Ecto neural progenitor cell (in vitro differentiated cells): ENCODE measurements around the gene PRDM10.
"Not testable (repeated sequence)": the region's sequence is repeated elsewhere in the genome, so short reads cannot be mapped to it uniquely, and the experiment has no call there.

Experiments
- DNase-seq: peaks from one replicate; pipeline ENCODE4 v3.0.0-alpha.2; 2018; ENCODE audit warnings: low spot score

Gene PRDM10, protein sequence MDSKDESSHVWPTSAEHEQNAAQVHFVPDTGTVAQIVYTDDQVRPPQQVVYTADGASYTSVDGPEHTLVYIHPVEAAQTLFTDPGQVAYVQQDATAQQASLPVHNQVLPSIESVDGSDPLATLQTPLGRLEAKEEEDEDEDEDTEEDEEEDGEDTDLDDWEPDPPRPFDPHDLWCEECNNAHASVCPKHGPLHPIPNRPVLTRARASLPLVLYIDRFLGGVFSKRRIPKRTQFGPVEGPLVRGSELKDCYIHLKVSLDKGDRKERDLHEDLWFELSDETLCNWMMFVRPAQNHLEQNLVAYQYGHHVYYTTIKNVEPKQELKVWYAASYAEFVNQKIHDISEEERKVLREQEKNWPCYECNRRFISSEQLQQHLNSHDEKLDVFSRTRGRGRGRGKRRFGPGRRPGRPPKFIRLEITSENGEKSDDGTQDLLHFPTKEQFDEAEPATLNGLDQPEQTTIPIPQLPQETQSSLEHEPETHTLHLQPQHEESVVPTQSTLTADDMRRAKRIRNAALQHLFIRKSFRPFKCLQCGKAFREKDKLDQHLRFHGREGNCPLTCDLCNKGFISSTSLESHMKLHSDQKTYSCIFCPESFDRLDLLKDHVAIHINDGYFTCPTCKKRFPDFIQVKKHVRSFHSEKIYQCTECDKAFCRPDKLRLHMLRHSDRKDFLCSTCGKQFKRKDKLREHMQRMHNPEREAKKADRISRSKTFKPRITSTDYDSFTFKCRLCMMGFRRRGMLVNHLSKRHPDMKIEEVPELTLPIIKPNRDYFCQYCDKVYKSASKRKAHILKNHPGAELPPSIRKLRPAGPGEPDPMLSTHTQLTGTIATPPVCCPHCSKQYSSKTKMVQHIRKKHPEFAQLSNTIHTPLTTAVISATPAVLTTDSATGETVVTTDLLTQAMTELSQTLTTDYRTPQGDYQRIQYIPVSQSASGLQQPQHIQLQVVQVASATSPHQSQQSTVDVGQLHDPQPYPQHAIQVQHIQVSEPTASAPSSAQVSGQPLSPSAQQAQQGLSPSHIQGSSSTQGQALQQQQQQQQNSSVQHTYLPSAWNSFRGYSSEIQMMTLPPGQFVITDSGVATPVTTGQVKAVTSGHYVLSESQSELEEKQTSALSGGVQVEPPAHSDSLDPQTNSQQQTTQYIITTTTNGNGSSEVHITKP

DNA sequence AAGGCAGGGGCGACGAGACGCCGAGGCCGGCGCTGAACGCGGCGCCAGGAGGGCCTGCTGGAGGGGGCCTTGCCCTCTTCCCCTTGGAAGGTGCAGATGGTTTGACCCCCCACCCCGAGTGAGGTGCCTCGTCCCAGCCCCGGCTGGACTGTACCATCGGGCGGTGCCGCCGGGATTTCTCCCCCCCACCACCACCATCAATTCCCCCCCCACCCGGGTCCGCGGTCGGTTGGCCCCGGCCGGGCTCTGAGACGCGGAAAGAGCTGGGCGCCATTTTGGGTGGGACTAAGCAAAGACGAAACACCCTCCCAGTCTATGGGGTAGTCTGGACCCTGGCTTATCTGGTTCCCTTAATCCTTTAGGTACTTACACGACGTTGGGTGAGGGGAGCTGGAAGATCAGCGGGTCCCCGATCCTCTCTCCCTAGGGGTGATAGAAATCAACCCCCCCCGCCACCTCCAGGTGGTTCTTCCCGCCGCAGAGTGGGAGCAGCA, at the start of gene PRDM10:
TSS of gene PRDM10 (minus strand) at position 484 of the 494 bp plus-strand sequence. CDS start 41,871 bp downstream, outside the sequence.
- peak; percentile 95 for DNase-seq

DNA sequence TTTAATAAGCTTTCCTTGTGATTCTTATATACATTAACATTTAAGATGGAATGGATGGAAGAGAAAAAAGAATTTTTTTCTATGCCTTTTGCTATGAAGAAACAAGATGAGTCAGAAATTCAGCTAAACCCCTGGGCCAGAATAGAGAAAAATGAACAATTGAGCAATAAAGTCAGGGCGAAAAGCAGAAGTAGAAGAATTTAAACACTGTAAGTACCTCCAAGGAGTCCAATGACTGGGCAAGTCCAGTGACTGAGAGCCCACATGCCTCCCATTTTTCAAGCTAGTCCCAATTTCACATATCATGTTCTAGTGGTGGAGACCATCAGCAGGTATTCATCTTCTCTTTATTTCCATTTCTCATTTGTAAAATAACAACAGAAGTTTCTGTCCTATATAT, 48.4 kb upstream of the PRDM10 start:
- DNase-seq = no peak

DNA sequence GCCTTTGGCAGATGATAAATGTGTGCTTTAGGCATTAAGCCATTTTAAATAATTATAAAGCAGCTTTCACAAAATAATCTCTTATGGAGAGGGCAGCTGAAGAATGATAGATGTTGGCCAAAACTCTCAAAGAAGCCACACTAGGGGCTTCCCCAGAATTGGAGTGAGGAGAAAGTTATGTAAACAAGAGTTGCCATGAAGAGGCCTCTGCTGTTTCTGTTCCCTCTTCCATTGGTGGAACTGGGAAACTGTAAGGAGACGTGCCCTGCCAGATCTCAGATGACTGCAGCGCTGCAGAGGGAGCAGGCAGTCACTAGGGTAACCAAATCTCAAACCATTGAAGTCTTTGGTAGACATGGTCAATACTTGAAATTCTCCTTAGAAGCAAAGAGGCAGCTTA, 47.6 kb upstream of the PRDM10 start:
- DNase-seq = no peak

DNA sequence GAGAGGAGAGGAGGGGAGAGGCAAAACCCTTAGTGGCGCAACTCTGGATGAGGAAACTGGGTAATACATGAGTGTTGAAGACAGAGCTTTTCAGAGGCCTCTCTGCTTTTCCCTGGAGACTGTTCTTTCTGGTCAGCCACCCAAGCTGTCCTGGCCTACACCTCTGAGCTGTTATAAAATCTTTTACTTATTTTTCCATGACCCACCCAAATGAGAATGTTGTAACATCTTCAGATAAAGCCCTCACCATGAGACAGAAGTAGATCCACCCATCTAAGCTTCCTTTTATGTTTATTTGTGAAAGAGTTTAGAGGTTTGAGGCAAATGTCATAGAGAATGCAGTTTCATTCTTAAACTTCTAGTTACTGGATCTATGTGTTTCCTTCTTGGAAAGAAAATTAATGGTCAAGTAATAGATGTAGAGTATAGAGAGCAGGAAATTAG, 46.7 kb upstream of the PRDM10 start:
- DNase-seq = no peak

DNA sequence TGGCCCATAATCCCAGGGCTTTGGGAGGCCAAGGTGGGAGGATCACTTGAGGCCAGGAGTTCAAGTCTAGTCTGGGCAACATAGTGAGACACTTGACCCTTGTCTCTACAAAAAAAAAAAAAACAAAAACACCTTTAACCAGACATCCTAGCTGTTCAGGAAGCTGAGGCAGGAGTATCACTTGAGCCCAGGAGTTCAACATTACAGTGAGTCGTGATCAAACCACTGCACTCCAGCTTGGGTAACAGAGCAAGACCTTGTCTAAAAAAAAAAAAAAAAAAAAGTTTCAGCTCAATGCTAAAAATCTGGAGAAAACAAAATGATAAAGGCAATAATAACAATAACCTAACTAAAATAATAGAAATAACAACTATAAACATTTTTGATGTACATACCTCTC, 44.5 kb upstream of the PRDM10 start:
- no peak for DNase-seq

DNA sequence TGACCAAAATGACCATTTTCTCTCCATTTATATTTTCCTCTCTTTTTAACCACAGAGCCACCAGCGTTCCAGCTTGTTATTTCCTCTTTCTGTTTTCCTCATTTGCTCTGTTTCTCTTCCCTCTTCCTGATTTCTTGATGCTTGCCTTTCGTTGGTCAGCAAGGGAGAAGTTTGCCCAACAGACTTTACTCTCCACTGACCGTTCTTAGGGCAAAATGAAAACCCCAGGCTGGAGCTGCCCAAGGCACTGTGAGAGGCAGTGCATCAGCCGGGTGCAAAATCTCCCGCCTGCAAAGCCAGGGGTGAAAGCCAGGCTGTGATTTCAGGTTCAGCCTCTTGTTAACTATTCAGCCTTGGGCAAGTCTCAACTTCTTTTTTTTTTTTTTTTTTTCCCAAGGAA, 40.9 kb upstream of the PRDM10 start:
- DNase-seq = no peak

DNA sequence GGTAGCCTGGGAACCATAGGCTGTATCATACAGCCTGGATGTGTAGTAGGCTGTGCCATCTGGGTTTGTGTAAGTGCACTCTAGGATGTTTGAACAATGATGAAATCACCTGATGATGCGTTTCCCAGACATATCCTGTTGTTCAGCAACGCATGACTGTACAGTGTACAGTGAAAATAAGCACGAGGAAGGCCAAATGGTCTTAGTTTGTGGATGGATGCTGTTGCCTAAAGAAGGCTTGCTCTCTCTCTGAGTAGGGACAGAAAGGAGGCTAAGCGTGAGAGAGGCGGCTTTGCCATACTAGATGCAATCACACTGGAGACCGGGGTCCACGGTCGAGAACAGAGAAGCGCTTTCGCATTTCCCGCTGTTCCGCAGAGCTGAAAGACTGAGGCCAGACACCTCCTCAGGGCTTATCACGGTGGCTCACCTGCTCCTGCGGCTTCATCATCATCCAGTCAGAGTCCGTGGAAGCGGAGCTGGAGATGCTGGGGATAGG, 39.5 kb upstream of the PRDM10 start:
- DNase-seq = no peak

DNA sequence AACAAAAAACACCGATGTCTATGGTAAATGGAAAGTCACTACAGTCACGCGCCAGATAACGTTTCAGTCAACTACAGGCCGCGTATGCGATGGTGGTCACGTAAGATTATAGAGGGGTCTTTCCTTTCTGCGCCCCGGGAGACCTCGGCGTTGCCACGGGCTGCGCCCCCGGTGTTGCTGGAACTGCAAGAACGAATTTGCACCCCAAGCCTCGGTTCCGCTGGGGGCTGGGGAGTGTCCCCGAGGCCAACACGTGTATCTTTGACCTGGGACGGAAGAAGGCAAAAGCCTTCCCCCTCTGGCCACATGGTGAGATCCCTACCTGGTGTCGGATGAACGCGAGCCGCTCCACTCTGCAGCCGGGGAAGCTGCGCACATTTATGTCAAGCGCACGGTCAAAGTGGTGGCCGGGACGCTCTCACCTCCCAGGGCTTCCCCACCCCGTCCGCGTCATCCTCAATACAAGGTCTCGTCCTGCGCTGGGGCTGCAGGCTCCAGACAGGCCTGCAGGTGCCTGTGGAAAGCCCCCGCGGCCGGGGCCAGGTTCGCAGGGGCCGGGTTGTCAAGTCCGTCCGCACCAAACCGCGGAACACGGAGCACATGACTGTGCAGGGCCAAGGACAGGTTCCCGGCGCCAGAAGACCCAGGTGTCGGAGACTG, 37.8 kb upstream of the PRDM10 start:
- DNase-seq = no peak

DNA sequence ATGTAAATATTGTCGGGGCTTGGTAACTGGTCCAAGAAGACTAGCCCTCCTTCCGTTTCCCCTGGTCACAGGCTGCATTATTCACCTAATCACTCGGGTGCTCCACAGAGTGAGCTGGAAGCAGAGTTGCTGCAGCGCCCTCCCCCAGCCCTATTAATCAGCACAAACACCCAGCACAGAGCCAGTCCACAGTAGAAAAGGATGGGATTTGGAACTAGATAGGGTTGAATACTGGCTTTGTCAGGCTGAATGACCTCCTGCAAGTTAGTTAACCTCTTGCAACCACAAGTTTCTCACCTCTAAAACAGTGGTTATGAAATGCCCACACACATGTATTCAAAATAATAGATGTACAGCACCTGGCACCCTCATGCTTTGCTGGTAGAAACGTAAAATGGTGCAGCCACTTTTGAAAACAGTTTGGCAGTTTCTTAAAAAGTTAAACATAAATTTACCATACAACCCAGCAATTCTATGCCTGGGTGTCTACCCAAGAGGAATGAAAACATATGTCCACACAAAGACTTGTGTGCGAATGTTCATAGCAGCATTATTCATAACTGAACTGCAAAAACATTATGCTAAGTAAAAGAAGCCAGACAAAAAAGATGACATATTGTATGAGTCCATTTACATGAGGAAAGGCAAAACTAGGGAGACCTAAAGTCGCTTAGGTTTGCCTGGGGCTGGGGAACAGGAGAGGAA, 35.4 kb upstream of the PRDM10 start:
- no peak for DNase-seq

DNA sequence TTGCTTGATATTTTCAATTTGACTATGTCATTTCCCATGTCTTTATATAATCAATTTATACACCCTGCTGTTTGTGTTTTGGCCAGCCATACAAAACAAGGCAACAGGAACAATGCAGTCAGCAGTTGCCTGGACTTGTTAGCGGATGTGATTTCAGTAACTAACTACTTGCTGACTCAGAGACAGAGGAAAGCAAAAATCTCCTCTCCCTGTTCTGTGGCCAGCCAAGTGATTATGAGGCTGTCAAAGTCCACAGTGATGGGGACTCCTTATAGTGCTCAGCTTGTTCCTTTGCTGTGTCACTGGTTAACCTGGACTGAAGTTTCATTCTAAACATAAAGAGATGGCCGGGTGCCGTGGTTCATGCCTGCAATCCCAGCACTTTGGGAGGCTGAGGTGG, 34.4 kb upstream of the PRDM10 start:
- DNase-seq = no peak

DNA sequence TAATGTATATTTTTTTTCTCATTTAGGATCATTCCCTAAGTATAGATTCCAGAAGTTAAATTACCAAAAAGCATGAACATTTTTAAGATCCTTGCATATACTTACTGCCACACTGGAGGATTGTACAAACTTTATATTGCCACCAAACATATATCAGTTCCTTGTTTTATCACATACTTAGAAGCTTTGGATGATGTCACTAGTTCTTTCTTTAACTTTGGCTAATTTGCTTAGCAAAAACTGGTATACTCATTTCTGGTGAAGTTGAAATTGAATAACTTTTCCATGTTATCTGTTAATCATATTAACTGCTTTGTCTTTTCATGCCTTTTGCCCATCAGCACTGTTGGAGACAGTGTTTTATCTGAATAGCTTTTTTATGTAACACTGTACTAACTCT, 31.6 kb upstream of the PRDM10 start:
- no peak for DNase-seq

DNA sequence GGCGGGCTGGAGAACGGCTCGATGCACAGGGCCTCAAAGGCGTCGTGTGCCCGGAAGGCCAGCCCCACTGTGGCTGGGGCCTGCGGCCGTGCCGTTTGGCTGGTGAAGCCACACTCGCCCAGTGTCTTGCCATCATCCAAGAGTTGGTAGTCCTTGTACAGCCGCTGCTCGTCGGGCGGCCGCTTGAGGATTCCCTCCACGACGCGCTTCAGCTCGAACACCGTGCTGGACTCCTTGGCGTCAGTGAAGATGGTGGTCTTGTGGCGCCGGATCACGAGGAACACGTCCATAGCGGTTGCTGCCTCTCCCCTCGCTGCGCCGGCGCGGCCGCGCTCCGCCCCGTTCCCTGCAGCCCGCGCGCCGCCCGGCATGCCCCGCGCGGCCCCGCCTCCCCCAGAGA, 30.3 kb upstream of the PRDM10 start:
- no peak for DNase-seq

DNA sequence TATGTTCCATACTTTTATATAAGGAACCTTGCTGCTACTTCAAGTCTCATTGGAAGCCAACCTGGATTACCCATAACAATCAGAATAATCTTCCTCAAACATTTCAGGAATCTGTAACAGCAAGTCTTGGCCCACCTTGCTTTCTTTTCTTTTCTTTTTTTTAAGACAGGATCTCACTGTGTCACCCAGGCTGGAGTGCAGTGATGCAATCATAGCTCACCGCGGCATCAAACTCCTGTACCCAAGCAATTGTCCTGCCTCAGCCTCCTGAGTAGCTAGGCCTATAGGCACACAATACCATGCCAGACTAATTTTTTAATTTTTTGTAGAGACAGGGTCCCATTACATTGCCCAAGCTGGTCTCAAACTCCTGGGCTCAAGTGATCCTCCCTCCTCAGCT, 29.3 kb upstream of the PRDM10 start:
- DNase-seq = no peak

DNA sequence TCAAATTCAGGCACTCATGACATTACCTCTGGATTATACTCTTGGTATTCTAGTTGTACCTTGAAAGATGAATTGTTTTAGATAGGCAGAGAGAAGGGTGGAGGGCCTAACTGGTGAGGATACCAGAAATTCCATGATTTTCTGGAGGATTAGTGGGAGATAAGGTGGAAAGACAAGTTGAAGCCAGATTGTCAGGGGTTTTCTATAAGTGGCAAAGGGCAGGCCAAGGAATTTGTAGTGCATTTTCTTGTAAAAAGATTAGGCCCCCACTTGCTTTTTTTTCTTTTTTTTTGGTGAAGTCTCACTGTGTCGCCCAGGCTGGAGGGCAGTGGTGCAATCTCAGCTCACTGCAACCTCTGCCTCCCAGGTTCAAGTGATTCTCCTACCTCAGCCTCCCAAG, 28.4 kb upstream of the PRDM10 start:
- DNase-seq = no peak

DNA sequence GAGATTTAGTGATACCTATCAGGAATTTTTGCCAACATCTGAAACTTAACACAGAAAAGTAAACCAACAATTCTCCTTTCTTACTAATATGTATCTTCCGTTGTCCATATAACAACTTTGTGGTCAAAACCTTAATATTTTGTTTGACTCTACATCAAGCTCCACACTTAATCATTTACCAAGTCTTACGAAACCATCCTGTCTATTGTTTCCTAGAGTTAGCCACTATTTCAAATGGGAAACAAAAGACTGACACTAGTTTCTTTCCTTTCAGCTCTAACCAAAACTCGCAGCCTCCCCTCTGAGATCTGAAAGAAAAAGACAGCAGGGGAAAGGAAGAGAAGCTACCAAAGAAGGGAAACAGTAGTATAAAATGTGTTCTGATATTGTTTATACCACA, 26.5 kb upstream of the PRDM10 start:
- DNase-seq = no peak

DNA sequence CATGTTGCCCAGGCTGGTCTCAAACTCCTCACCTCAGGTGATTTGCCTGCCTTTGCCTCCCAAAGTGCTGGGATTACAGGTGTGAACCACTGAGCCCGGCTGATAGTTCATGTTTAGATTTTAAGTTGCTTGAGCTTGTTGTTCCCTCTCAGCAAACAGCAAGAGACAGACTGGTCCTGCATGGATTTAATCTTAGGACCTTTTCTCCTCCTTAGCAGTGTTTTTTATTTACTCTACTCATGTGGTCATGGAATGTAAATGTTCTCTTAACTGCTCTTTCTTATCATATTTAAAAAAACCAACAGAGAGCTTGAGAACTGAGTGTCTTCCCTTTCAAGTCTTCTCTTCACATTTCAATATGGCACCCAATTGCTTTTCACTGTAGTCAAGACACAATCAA, 22.7 kb upstream of the PRDM10 start:
- no peak for DNase-seq

DNA sequence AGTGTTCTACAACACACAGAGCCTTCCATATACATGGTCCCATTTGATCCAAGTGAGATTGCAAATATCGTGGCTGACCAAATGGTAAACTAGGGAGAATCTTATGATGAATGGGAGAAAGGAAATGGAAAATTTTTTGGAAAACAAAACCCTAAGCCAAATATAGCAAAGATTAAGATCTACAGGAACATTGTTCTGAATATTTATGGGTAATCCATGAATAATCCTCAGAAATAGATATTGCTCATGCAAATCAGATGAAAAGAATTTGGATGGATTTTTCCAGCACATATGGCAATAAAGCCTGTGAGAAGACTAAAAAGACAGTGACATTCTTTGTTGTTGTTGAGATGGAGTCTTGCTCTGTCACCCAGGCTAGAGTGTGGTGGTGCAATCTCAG, 21.7 kb upstream of the PRDM10 start:
- no peak for DNase-seq

DNA sequence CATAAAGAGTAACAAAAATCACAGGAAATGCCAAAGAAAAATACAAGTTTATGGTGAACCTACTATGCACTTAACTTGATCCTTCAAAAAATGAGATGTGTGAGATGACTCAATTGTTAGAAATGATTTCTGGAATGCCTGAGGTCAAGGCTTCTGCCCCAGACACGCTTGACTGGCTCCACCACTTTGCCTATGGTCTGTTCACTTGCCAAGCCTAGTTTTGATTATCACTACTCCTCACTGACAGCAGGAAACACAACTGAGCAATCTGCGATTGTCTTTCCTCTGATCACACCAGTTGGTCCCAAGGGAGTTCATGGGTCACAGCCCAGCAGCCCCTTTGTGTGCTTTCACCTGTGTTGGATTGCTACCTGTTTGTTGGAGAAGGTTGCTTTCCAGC, 20.6 kb upstream of the PRDM10 start:
- DNase-seq = no peak

DNA sequence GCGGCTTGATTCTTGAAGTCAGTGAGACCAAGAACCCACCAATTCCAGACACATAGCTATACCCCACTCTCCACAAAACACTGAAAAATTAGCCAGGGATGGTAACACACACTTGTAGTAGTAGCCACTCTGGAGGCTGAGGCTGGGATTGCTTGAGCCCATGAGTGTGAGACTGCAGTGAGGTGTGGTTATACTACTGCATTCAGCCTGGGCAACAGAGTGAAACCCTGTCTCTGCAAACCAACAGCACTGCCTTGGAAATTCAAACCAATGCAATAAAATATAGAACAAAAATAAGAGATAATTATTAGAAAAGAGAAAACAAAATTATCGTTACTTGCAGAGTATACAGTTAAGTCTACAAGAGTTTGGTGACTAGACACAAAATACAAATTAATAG, 20.2 kb upstream of the PRDM10 start:
- no peak for DNase-seq

DNA sequence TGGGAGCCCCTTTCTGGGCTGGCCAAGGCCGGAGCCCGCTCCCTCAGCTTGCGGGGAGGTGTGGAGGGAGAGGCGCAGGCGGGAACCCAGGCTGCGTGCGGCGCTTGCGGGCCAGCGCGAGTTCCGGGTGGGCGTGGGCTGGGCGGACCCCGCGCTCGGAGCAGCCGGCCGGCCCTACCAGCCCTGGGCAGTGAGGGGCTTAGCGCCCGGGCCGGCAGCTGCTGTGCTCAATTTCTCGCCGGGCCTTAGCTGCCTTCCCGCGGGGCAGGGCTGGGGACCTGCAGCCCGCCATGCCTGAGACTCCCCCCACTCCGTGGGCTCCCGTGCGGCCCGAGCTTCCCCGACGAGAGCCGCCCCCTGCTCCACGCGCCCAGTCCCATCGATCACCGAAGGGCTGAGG, 19.0 kb upstream of the PRDM10 start:
- not testable (repeated sequence) for DNase-seq

DNA sequence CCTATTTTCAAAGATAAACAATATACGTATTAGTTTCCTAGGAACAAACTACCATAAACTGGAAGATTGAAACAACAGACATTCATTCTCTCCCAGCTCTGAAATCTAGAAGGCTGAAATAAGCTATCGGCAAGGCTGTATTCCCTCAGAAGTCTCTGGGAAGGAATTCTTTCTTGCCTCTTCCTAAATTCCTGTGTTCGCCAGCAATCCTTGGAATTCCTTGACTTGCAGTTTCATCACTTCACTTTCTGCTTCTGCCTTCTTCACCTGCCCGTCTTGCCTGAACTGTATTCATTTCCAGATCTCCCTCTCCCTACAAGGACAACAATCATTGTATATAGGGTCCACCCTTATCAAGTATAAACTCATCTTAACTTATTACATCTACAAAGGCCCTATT, 17.7 kb upstream of the PRDM10 start:
- DNase-seq = no peak
